Sigmoid colon (tissue), 7 donors: Measurements from ENCODE around the gene NUMBL. TPM values are rescaled to one million over a fixed set of nuclear protein-coding genes. Genes with fewer than 3 reads are reported as not detected.

Experiments used
- DNase-seq: peaks from one replicate; pipeline ENCODE4 v3.0.0-alpha.2; 2019
- H3K27ac ChIP-seq, 4 donors: fragments of 200-600 bp; sonication (generic); one replicate each; pipeline ENCODE4 v1.5.1; 2016 to 2019; ENCODE audit warnings: mild to moderate bottlenecking in 1 of 4
- H3K27me3 ChIP-seq, 3 donors: fragments of 200-600 bp; sonication (generic); one replicate each; pipeline ENCODE4 v1.5.1; 2019; ENCODE audit warnings: mild to moderate bottlenecking in 1 of 3
- H3K36me3 ChIP-seq, 4 donors: fragments of 200-600 bp; sonication (generic); one replicate each; pipeline ENCODE4 v1.5.1; 2016 to 2019
- H3K4me1 ChIP-seq, 4 donors: fragments of 200-600 bp; sonication (generic); one replicate each; pipeline ENCODE4 v1.5.1; 2017 to 2019
- H3K4me3 ChIP-seq, 4 donors: fragments of 200-600 bp; sonication (generic); one replicate each; pipeline ENCODE4 v1.5.1; 2017 to 2019; ENCODE audit warnings: mild to moderate bottlenecking in 2 of 4, moderate library complexity in 1 of 4
- H3K9me3 ChIP-seq, 4 donors: fragments of 200-600 bp in 3 of 4; sonication (generic) in 3 of 4; one replicate each; pipeline versions ENCODE4 v1.5.1 to v1.6.1; 2013 to 2019
- EP300 ChIP-seq, 4 donors: sonication (generic); formaldehyde crosslinking; IDR thresholded peaks; one replicate each; pipeline ENCODE4 v1.6.1; 2017; ENCODE audit warnings: antibody characterized with exemption in 4 of 4
- POLR2A ChIP-seq, 2 donors: fragments of 450-650 bp; IDR thresholded peaks; one replicate each; pipeline ENCODE4 v1.6.1; 2016; ENCODE audit warnings: antibody characterized with exemption in 2 of 2, mild to moderate bottlenecking in 2 of 2, moderate library complexity in 2 of 2
- POLR2AphosphoS5 ChIP-seq, 4 donors: sonication (generic); formaldehyde crosslinking; IDR thresholded peaks; one replicate each; pipeline ENCODE4 v1.6.1; 2017; ENCODE audit warnings: antibody characterized with exemption in 4 of 4
- WGBS, 2 donors: extraction: QIAGEN DNeasy Blood & Tissue Kit; methylation state at CpG; one replicate each; pipeline ENCODE4 v1.1.7; 2013; 5-methylcytosine and 5-hydroxymethylcytosine counted together
- intact Hi-C: fragments of 100-400 bp; cut with DNase I; formaldehyde crosslinking; loops from one replicate; pipeline ENCODE4 v1.15.1; 2023
- polyA plus RNA-seq, 3 donors: library from polyadenylated mRNA; stranded (reverse); fragments of 200-250 nt; gene quantifications; one replicate each; pipeline ENCODE4 v1.2.3, GENCODE V29; 2013
- small RNA-seq, 3 donors: library from RNA; depleted of rRNA; stranded (forward); fragments of <200 nt; gene quantifications; one replicate each; pipeline ENCODE3, GENCODE V24; 2016
- total RNA-seq, 4 donors: library from RNA; depleted of rRNA; stranded (reverse); fragments of >200 nt; gene quantifications; one replicate each; pipeline ENCODE4 v1.1.0, GENCODE V29; 2016
- TF ChIP-seq, protein P1 (sequence below), 4 experiments: fragments of 450-650 bp in 3 of 4; fragments of 200-600 bp in 1 of 4; IDR thresholded peaks; one replicate each; pipeline ENCODE4 v1.5.1; 2016 to 2019; ENCODE audit warnings: antibody characterized with exemption in 4 of 4, mild to moderate bottlenecking in 3 of 4, moderate library complexity in 2 of 4
- donor health status: healthy with polysubstance abuse.
- donor health status: Bipolar disorder and iron deficiency.
- donor health status: healthy.

Gene NUMBL
- total and polyA plus RNA-seq, 7 donors, result 3.0 to 38.2 (median 21.9) TPM

DNA sequence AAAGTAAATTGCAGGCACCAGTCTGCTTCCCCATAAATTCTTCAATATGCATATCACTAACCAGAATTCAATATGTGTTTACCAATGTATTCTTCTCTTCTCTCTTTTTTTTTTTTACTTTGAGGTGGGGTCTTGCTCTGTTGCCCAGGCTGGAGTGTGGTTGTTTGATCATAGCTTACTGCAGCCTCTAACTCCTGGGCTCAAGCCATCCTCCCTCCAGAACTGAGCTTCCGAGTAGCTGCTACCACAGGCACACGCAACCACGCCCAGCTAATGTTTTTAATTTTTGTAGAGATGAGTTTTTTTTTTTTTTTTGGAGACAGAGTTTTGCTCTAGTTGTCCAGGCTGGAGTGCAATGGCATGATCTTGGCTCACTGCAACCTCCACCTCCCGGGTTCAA, 72.5 kb downstream of the NUMBL start:
- intact Hi-C loops, result no loop called here
- Histone ChIP-seq H3K36me3 (peaks cover 0 to 40% (median 2%) of the 10 kb centered on the region in 4 donors), H3K4me1 (peaks cover 0 to 27% (median 17%) of the 10 kb centered on the region in 4 donors), H3K27ac (no peak overlapping the region), H3K4me3 (no peak overlapping the region), H3K27me3 (peaks cover 7 to 30% (median 20%) of the 10 kb centered on the region in 3 donors), H3K9me3 (no peaks in the 10 kb centered on the region)
- no peak for DNase-seq
- 92 to 93% methylated on average over 4 of the region's 4 CpGs for WGBS, 2 donors
- TF ChIP-seq, protein P1, sequence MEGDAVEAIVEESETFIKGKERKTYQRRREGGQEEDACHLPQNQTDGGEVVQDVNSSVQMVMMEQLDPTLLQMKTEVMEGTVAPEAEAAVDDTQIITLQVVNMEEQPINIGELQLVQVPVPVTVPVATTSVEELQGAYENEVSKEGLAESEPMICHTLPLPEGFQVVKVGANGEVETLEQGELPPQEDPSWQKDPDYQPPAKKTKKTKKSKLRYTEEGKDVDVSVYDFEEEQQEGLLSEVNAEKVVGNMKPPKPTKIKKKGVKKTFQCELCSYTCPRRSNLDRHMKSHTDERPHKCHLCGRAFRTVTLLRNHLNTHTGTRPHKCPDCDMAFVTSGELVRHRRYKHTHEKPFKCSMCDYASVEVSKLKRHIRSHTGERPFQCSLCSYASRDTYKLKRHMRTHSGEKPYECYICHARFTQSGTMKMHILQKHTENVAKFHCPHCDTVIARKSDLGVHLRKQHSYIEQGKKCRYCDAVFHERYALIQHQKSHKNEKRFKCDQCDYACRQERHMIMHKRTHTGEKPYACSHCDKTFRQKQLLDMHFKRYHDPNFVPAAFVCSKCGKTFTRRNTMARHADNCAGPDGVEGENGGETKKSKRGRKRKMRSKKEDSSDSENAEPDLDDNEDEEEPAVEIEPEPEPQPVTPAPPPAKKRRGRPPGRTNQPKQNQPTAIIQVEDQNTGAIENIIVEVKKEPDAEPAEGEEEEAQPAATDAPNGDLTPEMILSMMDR (IDR thresholded peaks at IDR 0.05), result no peak
- TF ChIP-seq EP300 (IDR thresholded peaks at IDR 0.05) (no peak), POLR2AphosphoS5 (IDR thresholded peaks at IDR 0.05) (no peak), POLR2A (IDR thresholded peaks at IDR 0.05) (no peak)

- TF ChIP-seq POLR2AphosphoS5 (IDR thresholded peaks at IDR 0.05) (no peak), EP300 (IDR thresholded peaks at IDR 0.05) (no peak), POLR2A (IDR thresholded peaks at IDR 0.05) (no peak)
- TF ChIP-seq, protein P1 (IDR thresholded peaks at IDR 0.05), result no peak
- intact Hi-C loops, result no loop called here
- H3K27ac ChIP-seq, result no peak overlapping the region
- DNase-seq, result no peak
- H3K4me3 ChIP-seq, result no peak overlapping the region
- H3K36me3 ChIP-seq, result peaks cover 0 to 33% (median 2%) of the 10 kb centered on the region in 4 donors
- peaks cover 7 to 36% (median 21%) of the 10 kb centered on the region in 3 donors for H3K27me3 ChIP-seq
- H3K4me1 ChIP-seq, result peaks cover 0 to 27% (median 17%) of the 10 kb centered on the region in 4 donors
- no peaks in the 10 kb centered on the region for H3K9me3 ChIP-seq
- 95 to 98% methylated on average over 17 of the region's 17 CpGs for WGBS, 2 donors
These were observed 73.5 kb downstream of the NUMBL start for GRCh38 chr19:40616941-40617340.

GRCh38 chr19:40616178-40616577, 74.3 kb downstream of the NUMBL start:
- Histone ChIP-seq H3K9me3 (no peaks in the 10 kb centered on the region), H3K27me3 (peaks cover 7 to 36% (median 21%) of the 10 kb centered on the region in 3 donors), H3K4me3 (no peak overlapping the region), H3K36me3 (peaks cover 0 to 26% (median 2%) of the 10 kb centered on the region in 4 donors), H3K27ac (peak overlapping the region in 1 of 4 donors; percentile 83), H3K4me1 (peaks cover 0 to 27% (median 17%) of the 10 kb centered on the region in 4 donors)
- 71 to 92% methylated on average over 5 of the region's 5 CpGs for WGBS, 2 donors
- TF ChIP-seq EP300 (IDR thresholded peaks at IDR 0.05) (no peak), POLR2AphosphoS5 (IDR thresholded peaks at IDR 0.05) (no peak), POLR2A (IDR thresholded peaks at IDR 0.05) (no peak)
- TF ChIP-seq, protein P1 (IDR thresholded peaks at IDR 0.05), result no peak
- DNase-seq, result no peak
- intact Hi-C loops, result no loop called here

Small RNA genes within 50 kb of the gene (small RNA-seq; reads per million reads assigned to genes)
- 0 reads per million in 3 donors for gene RNU6-195P

Other genes starting within 250 kb of the NUMBL start
- gene SERTAD3, start 246.3 kb downstream of the NUMBL start, total RNA-seq, result 10 to 100 TPM; 15.5 to 34.2 (median 26.0) TPM
- 10 to 100 TPM; 28.9 to 60.7 (median 30.4) TPM for gene SERTAD3, start 246.3 kb downstream of the NUMBL start, polyA plus RNA-seq
- gene BLVRB, start 224.9 kb downstream of the NUMBL start, total RNA-seq, result 100 to 1,000 TPM; 115 to 232 (median 210) TPM
- 100 to 1,000 TPM; 139 to 224 (median 196) TPM for gene BLVRB, start 224.9 kb downstream of the NUMBL start, polyA plus RNA-seq
- 1 to 10 TPM in 3 of 4 donors, under 1 TPM in 1; 0.99 to 5.0 (median 2.7) TPM for gene SPTBN4, start 223.7 kb downstream of the NUMBL start, total RNA-seq
- 1 to 10 TPM in 1 of 3 donors, under 1 TPM in 1, not detected in 1; 0.23 to 1.3 TPM for gene SPTBN4, start 223.7 kb downstream of the NUMBL start, polyA plus RNA-seq
- 10 to 100 TPM; 15.9 to 36.3 (median 33.8) TPM for gene SHKBP1, start 113.8 kb downstream of the NUMBL start, total RNA-seq
- 10 to 100 TPM; 50.2 to 81.0 (median 52.9) TPM for gene SHKBP1, start 113.8 kb downstream of the NUMBL start, polyA plus RNA-seq
- gene LTBP4, start 89.3 kb downstream of the NUMBL start, total RNA-seq, result 100 to 1,000 TPM; 107 to 206 (median 176) TPM
- 100 to 1,000 TPM in 1 of 3 donors, 10 to 100 TPM in 2; 31.9 to 118 (median 41.4) TPM for gene LTBP4, start 89.3 kb downstream of the NUMBL start, polyA plus RNA-seq
- gene COQ8B, start 26.2 kb upstream of the NUMBL start, total RNA-seq, result 10 to 100 TPM; 33.2 to 59.3 (median 39.2) TPM
- gene COQ8B, start 26.2 kb upstream of the NUMBL start, polyA plus RNA-seq, result 10 to 100 TPM; 24.7 to 54.4 (median 27.0) TPM
- 10 to 100 TPM; 17.7 to 39.6 (median 23.1) TPM for gene ITPKC, start 26.5 kb upstream of the NUMBL start, total RNA-seq
- gene ITPKC, start 26.5 kb upstream of the NUMBL start, polyA plus RNA-seq, result 10 to 100 TPM; 17.4 to 27.0 (median 25.9) TPM
- 1 to 10 TPM; 1.8 to 5.3 (median 3.0) TPM for gene ACTMAP, start 59.8 kb upstream of the NUMBL start, total RNA-seq
- 10 to 100 TPM in 1 of 3 donors, 1 to 10 TPM in 2; 6.0 to 11.0 (median 6.6) TPM for gene ACTMAP, start 59.8 kb upstream of the NUMBL start, polyA plus RNA-seq
- 10 to 100 TPM; 43.2 to 60.1 (median 54.0) TPM for gene SNRPA, start 60.6 kb upstream of the NUMBL start, total RNA-seq
- gene SNRPA, start 60.6 kb upstream of the NUMBL start, polyA plus RNA-seq, result 10 to 100 TPM; 19.2 to 76.1 (median 37.2) TPM
- 10 to 100 TPM in 3 of 4 donors, 1 to 10 TPM in 1; 9.1 to 19.1 (median 15.7) TPM for gene MIA, start 84.9 kb upstream of the NUMBL start, total RNA-seq
- gene MIA, start 84.9 kb upstream of the NUMBL start, polyA plus RNA-seq, result 10 to 100 TPM in 1 of 3 donors, 1 to 10 TPM in 1, not detected in 1; 2.1 to 11.3 TPM
- gene RAB4B, start 87.6 kb upstream of the NUMBL start, total RNA-seq, result 10 to 100 TPM; 15.6 to 21.3 (median 19.2) TPM
- gene RAB4B, start 87.6 kb upstream of the NUMBL start, polyA plus RNA-seq, result 10 to 100 TPM; 39.0 to 76.5 (median 58.3) TPM
- 100 to 1,000 TPM in 1 of 4 donors, 10 to 100 TPM in 3; 60.9 to 106 (median 87.6) TPM for gene EGLN2, start 108.5 kb upstream of the NUMBL start, total RNA-seq
- gene EGLN2, start 108.5 kb upstream of the NUMBL start, polyA plus RNA-seq, result 100 to 1,000 TPM in 2 of 3 donors, 10 to 100 TPM in 1; 88.9 to 105 (median 101) TPM
- gene CYP2A6, start 159.8 kb upstream of the NUMBL start, total RNA-seq, result 1 to 10 TPM in 1 of 4 donors, not detected in 3; 1.8 TPM
- gene CYP2A6, start 159.8 kb upstream of the NUMBL start, polyA plus RNA-seq, result not detected
- under 1 TPM in 1 of 4 donors, not detected in 3; 0.36 TPM for gene CYP2A7, start 191.6 kb upstream of the NUMBL start, total RNA-seq
- gene CYP2A7, start 191.6 kb upstream of the NUMBL start, polyA plus RNA-seq, result not detected